Measurements from ENCODE around the gene PRR5L.

PRR5L gene

GRCh38 chr11:36358436-36358835 is 62.3 kb downstream of the PRR5L start:
- no peak for DNase-seq (ENCODE audit: low spot score)
- in situ Hi-C loops (cut with MboI; ENCODE audit: low pct_unique_long_range_greater_than_20kb, low sequenced_read_pairs, unreplicated experiment), result no loop called here
- TF ChIP-seq CTCF (IDR thresholded peaks at IDR 0.05; ENCODE audit: extremely low read depth, insufficient read depth, missing control alignments), result no peak

- TF ChIP-seq CTCF (IDR thresholded peaks at IDR 0.05; ENCODE audit: extremely low read depth, insufficient read depth, missing control alignments), result no peak
These were observed 64.2 kb downstream of the PRR5L start for GRCh38 chr11:36360318-36360717.

GRCh38 chr11:36360826-36361415 is 64.8 kb downstream of the PRR5L start:
- in situ Hi-C loops (cut with MboI; ENCODE audit: low pct_unique_long_range_greater_than_20kb, low sequenced_read_pairs, unreplicated experiment), result no loop called here
- no peak for DNase-seq (ENCODE audit: low spot score)
- TF ChIP-seq CTCF (IDR thresholded peaks at IDR 0.05; ENCODE audit: extremely low read depth, insufficient read depth, missing control alignments), result no peak

More at GRCh38 chr11:36360318-36360717, 64.2 kb downstream of the PRR5L start:
- in situ Hi-C loops (cut with MboI; ENCODE audit: low pct_unique_long_range_greater_than_20kb, low sequenced_read_pairs, unreplicated experiment), result no loop called here
- no peak for DNase-seq (ENCODE audit: low spot score)

- DNase-seq (ENCODE audit: low spot score), result no peak
- no peak for TF ChIP-seq CTCF (IDR thresholded peaks at IDR 0.05; ENCODE audit: extremely low read depth, insufficient read depth, missing control alignments)
- in situ Hi-C loops (cut with MboI; ENCODE audit: low pct_unique_long_range_greater_than_20kb, low sequenced_read_pairs, unreplicated experiment), result no loop called here
These were observed 65.4 kb downstream of the PRR5L start for GRCh38 chr11:36361472-36361871.

GRCh38 chr11:36361901-36362391 is 65.9 kb downstream of the PRR5L start:
- no peak for TF ChIP-seq CTCF (IDR thresholded peaks at IDR 0.05; ENCODE audit: extremely low read depth, insufficient read depth, missing control alignments)
- DNase-seq (ENCODE audit: low spot score), result no peak
- in situ Hi-C loops (cut with MboI; ENCODE audit: low pct_unique_long_range_greater_than_20kb, low sequenced_read_pairs, unreplicated experiment), result no loop called here

GRCh38 chr11:36362902-36363301 is 66.8 kb downstream of the PRR5L start:
- no peak for DNase-seq (ENCODE audit: low spot score)
- in situ Hi-C loops (cut with MboI; ENCODE audit: low pct_unique_long_range_greater_than_20kb, low sequenced_read_pairs, unreplicated experiment), result no loop called here
- TF ChIP-seq CTCF (IDR thresholded peaks at IDR 0.05; ENCODE audit: extremely low read depth, insufficient read depth, missing control alignments), result no peak

Measured in GM13977 (cell line).